ENCODE results near the gene TCEANC2.
"Not testable (repeated sequence)": the region's sequence is repeated elsewhere in the genome, so short reads cannot be mapped to it uniquely, and the experiment has no call there.

The TCEANC2 gene

DNA sequence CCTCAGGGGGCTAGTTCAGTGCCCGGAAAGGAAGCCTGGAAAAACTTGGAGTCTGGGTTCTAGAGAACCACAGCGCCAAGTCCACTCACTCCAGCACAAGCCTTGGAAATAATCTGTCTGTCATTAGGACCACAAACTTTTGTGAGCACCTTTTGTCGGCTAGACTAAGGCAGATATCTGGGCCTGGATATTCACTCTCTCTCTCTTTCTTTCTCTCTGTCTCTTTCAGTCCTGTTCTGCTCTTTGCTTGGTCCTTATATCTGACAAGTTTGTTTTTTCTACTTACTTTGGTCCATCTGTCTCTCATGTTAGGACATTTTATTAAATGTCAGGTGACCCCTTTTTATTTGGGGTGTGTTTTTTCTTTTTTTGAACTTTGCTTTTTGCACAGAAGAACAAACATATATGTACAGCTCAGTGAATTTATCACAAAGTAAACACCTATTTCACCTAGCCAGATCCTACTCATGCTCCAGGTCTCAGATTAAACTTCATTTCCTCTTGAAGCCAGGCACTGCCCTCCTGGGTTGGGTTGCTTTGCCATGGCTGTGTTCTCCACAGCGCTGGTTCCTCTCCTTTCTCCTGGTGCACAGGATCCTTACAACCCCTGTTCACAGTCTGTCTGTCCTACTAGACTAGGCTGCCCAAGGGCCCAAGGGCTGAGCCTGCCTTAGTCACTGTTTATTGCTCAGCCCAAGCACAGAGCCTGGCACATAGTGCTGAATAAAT, 40.8 kb downstream of the TCEANC2 start:
- Histone ChIP-seq H3K4me2 (ENCODE audit: low read length) (no peak overlapping the region), H3K9me3 (replicated peaks; ENCODE audit: low read length) (no peaks in the 10 kb centered on the region), H3K4me1 (ENCODE audit: control insufficient read depth, insufficient read depth, low read length) (no peaks in the 10 kb centered on the region), H3K36me3 (ENCODE audit: insufficient read depth, low read length) (peaks cover 10% of the 10 kb centered on the region), H3K9ac (ENCODE audit: low read depth, low read length) (no peak overlapping the region), H3K27me3 (ENCODE audit: control insufficient read depth, insufficient read depth, low read length) (no peaks in the 10 kb centered on the region), H3K4me3 (ENCODE audit: low read length) (no peak overlapping the region)

- not testable (repeated sequence) for H3K9ac ChIP-seq (ENCODE audit: low read depth, low read length); H3K4me1 ChIP-seq (ENCODE audit: control insufficient read depth, insufficient read depth, low read length); H3K4me3 ChIP-seq (ENCODE audit: low read length); H3K9me3 ChIP-seq (replicated peaks; ENCODE audit: low read length); H3K4me2 ChIP-seq (ENCODE audit: low read length); H3K27me3 ChIP-seq (ENCODE audit: control insufficient read depth, insufficient read depth, low read length)
- H3K36me3 ChIP-seq (ENCODE audit: insufficient read depth, low read length) = peaks cover 10% of the 10 kb centered on the region
Measured at GRCh38 chr1:54094730-54095105, 41.3 kb downstream of the TCEANC2 start.

- H3K9me3 ChIP-seq (replicated peaks; ENCODE audit: low read length) = no peaks in the 10 kb centered on the region
- H3K9ac ChIP-seq (ENCODE audit: low read depth, low read length) = no peak overlapping the region
- H3K4me1 ChIP-seq (ENCODE audit: control insufficient read depth, insufficient read depth, low read length) = no peaks in the 10 kb centered on the region
- H3K4me3 ChIP-seq (ENCODE audit: low read length) = no peak overlapping the region
- no peak overlapping the region for H3K4me2 ChIP-seq (ENCODE audit: low read length)
- peaks cover 10% of the 10 kb centered on the region for H3K36me3 ChIP-seq (ENCODE audit: insufficient read depth, low read length)
- no peaks in the 10 kb centered on the region for H3K27me3 ChIP-seq (ENCODE audit: control insufficient read depth, insufficient read depth, low read length)
Measured at GRCh38 chr1:54095546-54096226, 42.3 kb downstream of the TCEANC2 start.

GRCh38 chr1:54096227-54096876, 42.9 kb downstream of the TCEANC2 start:
- H3K36me3 ChIP-seq (ENCODE audit: insufficient read depth, low read length) = peaks cover 10% of the 10 kb centered on the region
- H3K27me3 ChIP-seq (ENCODE audit: control insufficient read depth, insufficient read depth, low read length) = no peaks in the 10 kb centered on the region
- H3K9ac ChIP-seq (ENCODE audit: low read depth, low read length) = no peak overlapping the region
- no peak overlapping the region for H3K4me3 ChIP-seq (ENCODE audit: low read length)
- no peaks in the 10 kb centered on the region for H3K9me3 ChIP-seq (replicated peaks; ENCODE audit: low read length)
- no peaks in the 10 kb centered on the region for H3K4me1 ChIP-seq (ENCODE audit: control insufficient read depth, insufficient read depth, low read length)
- H3K4me2 ChIP-seq (ENCODE audit: low read length) = no peak overlapping the region

DNA sequence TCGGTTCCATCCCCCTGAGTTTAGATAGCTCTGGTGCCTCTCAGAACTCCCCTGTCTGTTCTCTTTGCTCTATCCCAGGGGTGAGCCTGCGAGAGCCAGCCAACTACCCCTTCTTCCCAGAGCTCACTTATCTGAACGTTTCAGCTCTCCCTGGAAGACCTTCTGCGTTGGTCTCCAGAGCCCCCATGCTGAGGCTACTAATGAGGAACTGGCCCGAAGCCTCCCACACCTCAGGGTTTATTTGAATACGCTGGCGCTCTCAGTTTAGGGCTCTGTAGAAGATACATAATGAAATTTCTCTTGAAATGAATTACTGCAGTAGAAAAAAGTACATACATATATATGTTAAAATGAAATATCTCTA, 43.5 kb downstream of the TCEANC2 start:
- no peaks in the 10 kb centered on the region for H3K27me3 ChIP-seq (ENCODE audit: control insufficient read depth, insufficient read depth, low read length)
- no peak overlapping the region for H3K4me3 ChIP-seq (ENCODE audit: low read length)
- no peaks in the 10 kb centered on the region for H3K9me3 ChIP-seq (replicated peaks; ENCODE audit: low read length)
- no peak overlapping the region for H3K4me2 ChIP-seq (ENCODE audit: low read length)
- H3K9ac ChIP-seq (ENCODE audit: low read depth, low read length) = no peak overlapping the region
- no peaks in the 10 kb centered on the region for H3K4me1 ChIP-seq (ENCODE audit: control insufficient read depth, insufficient read depth, low read length)
- peaks cover 10% of the 10 kb centered on the region for H3K36me3 ChIP-seq (ENCODE audit: insufficient read depth, low read length)

DNA sequence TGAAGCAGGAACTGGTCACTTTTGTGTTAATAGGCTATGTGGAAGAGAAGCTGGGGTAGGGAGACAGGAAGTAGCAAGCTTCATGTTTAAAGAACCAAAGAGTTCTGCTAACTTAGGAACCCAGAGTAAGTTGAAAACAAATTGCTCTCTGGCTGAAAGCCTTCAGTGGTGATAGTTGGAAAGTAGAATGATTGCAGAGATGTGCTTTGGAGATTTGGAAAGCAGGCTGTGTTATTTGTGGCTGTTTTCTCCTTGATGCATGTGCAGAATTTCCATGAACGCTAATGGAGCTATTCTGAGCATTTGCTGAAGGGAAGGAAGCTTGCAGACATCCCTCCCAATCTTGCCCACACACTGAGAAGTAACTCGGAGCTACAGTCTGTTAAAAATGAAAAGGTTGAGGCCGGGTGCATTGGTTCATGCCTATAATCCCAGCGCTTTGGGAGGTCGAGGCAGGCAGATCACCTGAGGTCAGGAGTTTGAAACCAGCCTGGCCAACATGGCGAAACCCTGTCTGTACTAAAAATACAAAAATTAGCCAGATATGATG, 45.7 kb downstream of the TCEANC2 start:
- Histone ChIP-seq H3K9ac (ENCODE audit: low read depth, low read length) (no peak overlapping the region), H3K9me3 (replicated peaks; ENCODE audit: low read length) (no peaks in the 10 kb centered on the region), H3K4me1 (ENCODE audit: control insufficient read depth, insufficient read depth, low read length) (no peaks in the 10 kb centered on the region), H3K4me3 (ENCODE audit: low read length) (no peak overlapping the region), H3K36me3 (ENCODE audit: insufficient read depth, low read length) (peaks cover 10% of the 10 kb centered on the region), H3K27me3 (ENCODE audit: control insufficient read depth, insufficient read depth, low read length) (no peaks in the 10 kb centered on the region), H3K4me2 (ENCODE audit: low read length) (no peak overlapping the region)

- H3K4me1 ChIP-seq (ENCODE audit: control insufficient read depth, insufficient read depth, low read length) = peaks cover 4% of the 10 kb centered on the region
- H3K4me3 ChIP-seq (ENCODE audit: low read length) = no peak overlapping the region
- no peaks in the 10 kb centered on the region for H3K27me3 ChIP-seq (ENCODE audit: control insufficient read depth, insufficient read depth, low read length)
- H3K4me2 ChIP-seq (ENCODE audit: low read length) = no peak overlapping the region
- H3K9me3 ChIP-seq (replicated peaks; ENCODE audit: low read length) = no peaks in the 10 kb centered on the region
- peaks cover 10% of the 10 kb centered on the region for H3K36me3 ChIP-seq (ENCODE audit: insufficient read depth, low read length)
- no peak overlapping the region for H3K9ac ChIP-seq (ENCODE audit: low read depth, low read length)
Measured at GRCh38 chr1:54100500-54100899, 47.1 kb downstream of the TCEANC2 start.

DNA sequence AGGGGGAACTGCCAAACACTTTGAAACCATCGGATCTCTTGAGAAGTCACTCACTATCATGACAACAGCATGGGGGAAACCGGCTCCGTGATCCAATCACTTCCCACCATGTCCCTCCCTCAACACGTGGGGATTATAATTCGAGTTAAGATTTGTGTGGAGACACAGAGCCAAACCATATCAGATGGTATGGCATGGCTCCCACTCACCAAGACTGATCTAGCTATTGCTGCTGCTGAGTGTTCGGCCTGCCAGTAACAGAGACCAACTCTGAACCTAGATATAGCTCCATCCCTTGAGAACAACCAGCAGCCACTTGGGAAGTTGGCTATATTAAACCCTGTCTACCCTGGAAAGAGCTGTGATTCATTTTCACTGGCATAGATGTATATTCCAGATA, 50.0 kb downstream of the TCEANC2 start:
- Histone ChIP-seq H3K36me3 (ENCODE audit: insufficient read depth, low read length) (no peaks in the 10 kb centered on the region), H3K4me2 (ENCODE audit: low read length) (no peak overlapping the region), H3K4me3 (ENCODE audit: low read length) (no peak overlapping the region), H3K27me3 (ENCODE audit: control insufficient read depth, insufficient read depth, low read length) (no peaks in the 10 kb centered on the region), H3K4me1 (ENCODE audit: control insufficient read depth, insufficient read depth, low read length) (peaks cover 11% of the 10 kb centered on the region), H3K9me3 (replicated peaks; ENCODE audit: low read length) (no peaks in the 10 kb centered on the region), H3K9ac (ENCODE audit: low read depth, low read length) (no peak overlapping the region)

DNA sequence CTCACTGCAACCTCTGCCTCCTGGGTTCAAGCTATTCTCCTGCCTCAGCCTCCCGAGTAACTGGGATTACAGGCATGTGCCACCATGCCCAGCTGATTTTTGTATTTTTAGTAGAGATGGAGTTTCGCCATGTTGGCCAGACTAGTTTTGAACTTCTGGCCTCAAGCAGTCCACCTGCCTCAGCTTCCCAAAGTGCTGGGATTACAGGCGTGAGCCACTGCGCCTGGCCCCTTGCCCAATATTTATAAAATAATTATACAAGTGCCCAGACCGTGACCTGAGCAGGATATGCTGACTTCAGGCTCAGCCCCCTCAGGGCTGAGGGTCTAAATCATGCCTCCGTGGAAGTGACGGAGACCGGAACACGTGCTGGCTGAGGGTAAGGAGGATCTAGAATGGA, 51.2 kb downstream of the TCEANC2 start:
- peaks cover 11% of the 10 kb centered on the region for H3K4me1 ChIP-seq (ENCODE audit: control insufficient read depth, insufficient read depth, low read length)
- not testable (repeated sequence) for H3K4me3 ChIP-seq (ENCODE audit: low read length); H3K27me3 ChIP-seq (ENCODE audit: control insufficient read depth, insufficient read depth, low read length); H3K4me2 ChIP-seq (ENCODE audit: low read length); H3K9ac ChIP-seq (ENCODE audit: low read depth, low read length); H3K36me3 ChIP-seq (ENCODE audit: insufficient read depth, low read length); H3K9me3 ChIP-seq (replicated peaks; ENCODE audit: low read length)

DNA sequence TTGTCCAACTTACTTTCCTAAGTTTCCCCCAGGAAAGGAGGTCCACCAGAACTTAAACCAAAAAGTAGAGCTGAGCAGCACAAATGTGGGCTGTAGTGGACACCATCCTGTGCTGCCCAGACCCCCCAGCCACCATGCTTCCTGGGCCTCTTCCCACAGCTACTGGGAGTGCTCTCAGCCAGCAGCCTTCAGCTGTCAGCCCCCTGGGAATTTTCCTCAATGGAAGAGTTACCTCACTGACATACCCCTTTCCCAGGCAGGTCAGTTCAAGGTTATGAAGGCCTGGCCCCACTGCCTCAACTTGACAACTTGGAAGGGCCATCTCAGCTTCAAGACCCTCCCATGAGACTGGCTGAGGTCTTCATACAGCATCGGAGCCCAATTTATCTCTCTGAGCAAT, 51.7 kb downstream of the TCEANC2 start:
- Histone ChIP-seq H3K4me3 (ENCODE audit: low read length) (no peak overlapping the region), H3K36me3 (ENCODE audit: insufficient read depth, low read length) (no peaks in the 10 kb centered on the region), H3K27me3 (ENCODE audit: control insufficient read depth, insufficient read depth, low read length) (no peaks in the 10 kb centered on the region), H3K4me1 (ENCODE audit: control insufficient read depth, insufficient read depth, low read length) (peaks cover 11% of the 10 kb centered on the region), H3K9me3 (replicated peaks; ENCODE audit: low read length) (no peaks in the 10 kb centered on the region), H3K9ac (ENCODE audit: low read depth, low read length) (no peak overlapping the region), H3K4me2 (ENCODE audit: low read length) (no peak overlapping the region)

- Histone ChIP-seq H3K4me2 (ENCODE audit: low read length) (no peak overlapping the region), H3K27me3 (ENCODE audit: control insufficient read depth, insufficient read depth, low read length) (no peaks in the 10 kb centered on the region), H3K4me3 (ENCODE audit: low read length) (no peak overlapping the region), H3K9ac (ENCODE audit: low read depth, low read length) (no peak overlapping the region), H3K36me3 (ENCODE audit: insufficient read depth, low read length) (no peaks in the 10 kb centered on the region), H3K4me1 (ENCODE audit: control insufficient read depth, insufficient read depth, low read length) (peaks cover 11% of the 10 kb centered on the region), H3K9me3 (replicated peaks; ENCODE audit: low read length) (no peaks in the 10 kb centered on the region)
Measured at GRCh38 chr1:54105736-54106269, 52.4 kb downstream of the TCEANC2 start.

Data from skeletal muscle satellite cell (primary cell).